HG03521 (cell line): ENCODE results near the gene NRXN3.

Experiments
- ATAC-seq: cut with Tn5 transposase; IDR thresholded peaks from one replicate; pipeline ENCODE4 v1.9.1; 2021; ENCODE audit warnings: mild to moderate bottlenecking, moderate library complexity; ENCODE audit not compliant: unreplicated experiment

The NRXN3 gene

DNA sequence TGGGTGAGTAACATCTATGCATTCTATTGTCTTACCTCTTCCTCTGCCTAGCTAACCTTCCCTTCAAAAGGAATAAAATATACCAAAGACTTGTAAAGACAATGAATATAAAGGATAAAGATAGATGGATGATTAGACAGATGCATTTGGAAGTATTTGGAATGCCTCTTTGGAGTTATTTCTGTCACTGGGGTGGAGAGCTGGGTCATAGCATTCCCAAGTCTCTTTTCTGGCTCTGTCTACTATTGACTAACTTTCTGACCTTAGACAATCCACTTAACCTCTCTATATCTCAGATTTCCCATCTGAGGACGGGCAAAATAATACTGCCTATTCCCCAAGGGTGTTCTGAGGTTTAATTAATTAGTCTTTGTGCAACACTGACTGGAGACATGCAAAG is 1523.8 kb downstream of the NRXN3 start:
- no peak for ATAC-seq

GRCh38 chr14:79695307-79695706 is 1525.1 kb downstream of the NRXN3 start:
- no peak for ATAC-seq

DNA sequence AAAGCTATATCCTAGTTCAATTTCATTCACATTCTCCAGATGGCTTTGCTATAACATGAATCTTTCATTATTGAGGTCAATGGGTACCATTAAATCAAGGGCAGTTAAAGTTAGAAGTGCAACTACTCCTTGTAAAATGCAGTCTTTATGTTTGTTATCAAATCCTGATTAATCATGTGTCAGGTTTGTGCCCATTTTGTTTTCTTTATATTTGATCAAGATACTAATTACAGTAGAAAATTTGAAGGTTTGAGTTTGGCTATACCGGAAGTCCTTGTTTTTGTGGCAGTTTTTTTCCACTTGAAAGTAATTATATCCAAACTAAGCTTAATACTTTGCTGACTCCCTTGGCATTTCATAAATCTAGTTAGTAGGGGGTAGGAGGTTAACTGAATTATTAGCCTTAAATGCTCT is 1528.1 kb downstream of the NRXN3 start:
- no peak for ATAC-seq

DNA sequence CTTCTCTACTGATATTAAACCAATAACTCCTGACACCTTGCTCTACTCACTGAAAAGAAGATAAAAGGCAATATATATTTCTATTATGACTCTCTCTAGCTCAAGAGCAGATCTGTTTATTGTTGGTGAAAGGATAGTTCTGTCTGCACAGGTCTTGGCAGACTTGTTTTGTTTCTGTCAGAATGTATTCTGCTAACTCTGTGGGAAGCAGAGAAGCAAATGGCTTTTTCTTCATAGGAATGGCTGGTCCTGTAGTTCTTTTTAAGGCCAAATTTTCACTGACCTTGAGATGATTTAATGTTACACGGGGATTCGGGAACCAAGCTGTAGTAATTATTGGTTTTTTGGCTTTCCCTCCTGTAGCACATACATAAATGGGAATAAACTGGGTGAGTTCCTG is 1529.0 kb downstream of the NRXN3 start:
- ATAC-seq = no peak

GRCh38 chr14:79701371-79701770 is 1531.2 kb downstream of the NRXN3 start:
- ATAC-seq = no peak

DNA sequence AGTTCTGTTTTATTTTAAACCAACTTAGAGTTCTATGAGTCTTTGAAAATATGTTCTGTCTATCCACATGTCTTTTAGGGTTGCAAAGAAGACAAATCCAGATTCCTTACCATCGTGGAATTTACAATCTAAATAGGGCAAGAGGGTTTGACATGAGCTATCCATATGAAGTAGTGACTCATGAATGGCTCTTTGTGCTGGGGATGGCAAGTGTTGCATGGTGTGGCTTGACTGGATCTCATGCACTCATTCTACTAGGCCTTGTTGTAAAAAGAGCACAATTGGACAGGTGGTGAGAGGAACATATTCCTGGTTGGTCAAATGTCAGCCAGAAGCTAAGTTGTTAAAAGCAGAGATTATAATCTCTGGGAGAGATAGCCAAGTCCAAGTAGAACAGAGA is 1532.0 kb downstream of the NRXN3 start:
- ATAC-seq = no peak

- ATAC-seq = no peak
Observed at GRCh38 chr14:79703209-79703608, 1533.0 kb downstream of the NRXN3 start.

DNA sequence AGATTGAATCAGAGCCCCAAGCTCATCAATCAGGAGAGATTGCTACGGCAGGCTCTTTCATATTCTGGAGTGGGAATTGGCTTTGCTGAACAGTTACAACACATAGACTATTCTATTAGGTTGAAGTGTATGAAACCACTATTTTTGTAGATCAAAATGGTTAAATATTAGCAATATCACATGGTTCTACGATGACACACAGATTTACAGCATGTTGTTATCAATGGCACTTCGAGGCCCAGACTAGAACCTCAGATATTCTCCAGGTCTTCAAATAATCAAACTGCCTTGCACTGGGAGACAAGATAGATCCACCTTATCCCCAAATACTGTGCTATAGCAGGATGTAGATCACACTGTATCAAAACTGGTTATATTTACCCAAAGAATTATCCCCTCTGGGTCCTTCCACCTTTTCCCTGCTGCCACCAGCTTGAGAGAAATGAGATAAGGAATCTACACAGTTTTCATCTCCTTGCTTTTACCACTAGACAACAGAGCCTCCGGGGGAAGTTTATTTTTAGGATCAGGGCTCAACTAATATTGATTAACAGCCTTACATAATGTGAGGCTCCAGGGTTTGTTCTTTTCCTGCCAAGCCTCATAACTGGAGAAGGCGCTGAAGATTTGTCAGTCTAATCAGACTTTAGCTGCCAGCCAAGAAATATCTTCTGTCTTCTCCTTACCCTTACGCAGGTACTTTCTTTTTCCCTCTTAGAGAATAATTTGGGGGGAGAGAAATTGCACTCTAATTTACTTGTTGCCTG is 1534.1 kb downstream of the NRXN3 start:
- ATAC-seq = no peak

DNA sequence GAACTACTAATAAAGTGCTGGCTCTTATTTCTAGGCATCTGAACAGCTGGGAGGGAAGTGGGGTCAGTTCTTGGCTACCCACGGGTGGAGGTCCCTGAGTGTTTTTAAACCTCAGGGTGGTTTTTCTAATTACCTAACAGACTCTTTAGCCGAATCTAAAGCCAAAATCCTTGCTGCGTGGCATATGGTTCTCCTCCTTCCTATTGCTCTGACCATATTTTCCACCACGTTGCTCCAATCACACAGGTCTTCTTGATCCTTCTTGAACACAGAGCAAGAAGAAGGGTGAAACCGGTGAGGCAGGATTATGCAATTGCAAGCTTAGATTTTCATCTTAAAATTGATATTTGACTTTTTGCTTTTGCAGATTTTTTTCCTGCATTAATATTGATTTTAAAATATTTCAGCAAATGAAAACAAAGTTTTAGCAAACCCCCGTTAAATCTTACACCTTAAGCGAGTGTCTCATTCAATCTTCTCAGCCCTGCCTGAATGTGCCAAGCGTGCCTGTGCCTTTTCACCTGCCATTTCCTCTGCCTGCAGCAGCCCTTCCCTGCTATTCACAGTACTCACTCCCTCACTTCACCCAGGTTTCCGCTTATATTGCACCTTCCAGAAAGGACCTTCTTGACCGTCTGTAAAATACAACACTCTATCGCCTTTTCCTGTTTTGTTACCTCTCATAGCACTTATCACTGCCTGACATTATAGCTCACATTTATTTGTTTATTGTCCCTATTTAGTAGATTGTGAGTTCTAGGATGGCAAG is 1535.1 kb downstream of the NRXN3 start:
- ATAC-seq = no peak

DNA sequence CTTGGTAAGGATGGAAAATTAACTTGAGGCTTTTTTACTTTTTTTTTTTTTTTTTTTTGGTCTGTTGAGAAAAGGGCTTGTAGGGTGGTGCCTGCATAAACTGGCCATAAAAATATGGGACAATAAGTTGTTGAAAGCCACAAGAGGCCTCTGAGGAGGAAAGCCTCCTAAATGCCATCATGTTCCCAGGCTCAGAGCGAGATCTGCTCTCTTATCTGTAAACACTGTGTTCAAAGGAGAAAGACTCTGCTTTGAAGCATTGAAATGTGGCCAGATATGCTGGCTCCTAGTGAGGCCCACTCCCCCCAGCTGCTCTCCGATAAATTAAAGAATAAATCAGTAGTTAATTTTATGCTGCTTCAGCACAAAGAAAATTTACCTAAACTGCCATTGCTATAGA is 1536.2 kb downstream of the NRXN3 start:
- ATAC-seq = no peak

DNA sequence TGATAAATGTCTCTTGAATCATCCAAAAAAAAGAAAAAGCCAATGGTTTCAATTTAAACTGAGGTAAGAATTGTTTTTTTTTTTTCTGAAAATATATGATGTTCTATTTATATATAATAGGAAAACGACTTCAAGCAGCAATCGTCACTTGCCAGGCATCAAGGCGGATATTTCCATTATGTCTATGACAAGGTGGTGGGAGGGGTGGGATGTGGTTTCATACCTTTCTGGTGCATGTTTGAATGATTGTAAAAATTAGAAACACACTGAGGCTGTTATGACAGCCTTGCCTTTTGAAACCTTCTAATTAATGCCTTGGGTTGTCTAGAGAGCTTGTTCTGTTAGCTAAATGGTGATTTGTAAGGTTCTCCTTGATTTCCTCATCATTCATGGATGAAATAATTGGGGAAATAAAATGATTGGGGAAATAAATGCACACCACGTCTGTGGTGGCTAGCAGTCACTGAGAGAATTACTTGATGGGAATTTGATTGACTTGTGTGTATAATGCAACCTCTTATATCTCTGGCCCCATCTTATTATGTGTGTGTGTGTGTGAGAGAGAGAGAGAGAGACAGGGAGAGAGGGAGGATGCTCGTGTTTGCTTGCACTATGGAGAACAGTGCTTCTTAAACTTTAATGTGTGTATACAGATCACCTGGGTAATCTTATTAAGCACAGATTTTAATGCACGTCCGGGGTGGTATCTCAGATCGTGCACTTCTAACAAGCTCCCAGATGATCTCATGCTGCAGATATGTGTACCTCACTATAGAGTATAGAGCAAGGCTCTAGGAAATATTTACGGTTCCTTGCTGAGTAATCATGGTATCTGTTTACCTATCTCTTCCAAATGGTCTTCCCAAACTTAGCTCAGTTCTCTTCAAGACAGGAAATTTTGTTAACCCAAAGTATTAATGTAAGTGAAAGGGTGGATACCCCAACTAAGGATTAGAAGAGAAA is 1538.5 kb downstream of the NRXN3 start:
- no peak for ATAC-seq

GRCh38 chr14:79709573-79709972 is 1539.4 kb downstream of the NRXN3 start:
- ATAC-seq = no peak

- no peak for ATAC-seq
Observed at GRCh38 chr14:79712302-79712950, 1542.3 kb downstream of the NRXN3 start.

- ATAC-seq = no peak
Observed at GRCh38 chr14:79721399-79722084, 1551.4 kb downstream of the NRXN3 start.

DNA sequence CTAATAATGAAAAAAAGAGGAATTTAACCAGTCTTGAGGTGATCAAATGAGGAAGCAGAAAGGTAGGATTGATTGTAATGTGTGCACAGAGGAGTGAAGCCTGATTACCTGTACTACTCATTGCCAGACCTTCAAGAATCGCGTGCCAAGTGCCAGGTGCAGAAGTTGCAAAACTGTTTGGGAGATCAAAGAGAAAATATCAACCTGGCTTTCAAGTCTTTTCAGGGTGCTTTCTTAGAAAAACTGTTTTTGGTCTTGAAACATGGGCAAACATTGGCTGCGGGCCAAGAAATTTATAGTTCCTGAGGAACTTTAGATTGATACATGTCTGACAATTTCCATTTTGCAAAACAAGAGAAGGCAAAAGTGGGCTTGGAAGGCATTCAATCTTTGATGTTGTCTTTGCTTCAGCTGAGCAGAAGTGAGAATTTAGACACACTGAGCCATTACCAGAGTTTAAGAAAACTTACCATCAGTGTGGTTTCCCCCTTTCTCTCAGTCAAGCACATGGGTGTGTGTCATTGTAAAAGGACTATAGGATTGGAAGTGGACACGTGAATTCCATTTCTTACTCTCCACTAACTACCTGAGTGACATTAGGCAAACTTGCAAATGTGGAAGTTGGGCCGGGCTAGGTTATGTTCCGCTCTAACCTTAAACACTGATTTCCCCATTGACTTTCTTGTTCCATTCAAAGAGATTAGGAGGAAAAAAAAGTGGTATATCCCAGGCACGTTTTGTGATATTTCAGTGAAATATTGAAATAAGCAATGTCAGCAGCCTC is 1555.0 kb downstream of the NRXN3 start:
- ATAC-seq = no peak

DNA sequence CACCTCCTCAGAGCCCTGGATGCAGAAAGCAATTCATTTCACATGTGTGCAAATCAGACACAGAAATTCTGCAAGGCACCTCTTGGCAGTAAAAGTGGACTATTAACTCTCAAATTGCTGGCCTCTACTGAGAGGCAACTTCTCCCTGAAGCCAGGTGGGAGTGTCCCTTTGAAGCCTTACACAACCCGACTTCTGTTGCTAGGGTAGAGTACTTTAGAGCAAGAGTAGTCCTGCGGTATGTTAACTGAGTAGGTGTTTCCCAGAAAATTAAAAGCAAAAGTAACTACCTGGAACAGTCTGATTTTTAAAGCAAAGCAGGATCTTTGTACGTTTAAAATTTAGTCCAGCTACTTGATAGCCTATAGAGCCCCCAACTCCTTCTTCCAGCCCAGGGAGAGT is 1557.7 kb downstream of the NRXN3 start:
- ATAC-seq = no peak

DNA sequence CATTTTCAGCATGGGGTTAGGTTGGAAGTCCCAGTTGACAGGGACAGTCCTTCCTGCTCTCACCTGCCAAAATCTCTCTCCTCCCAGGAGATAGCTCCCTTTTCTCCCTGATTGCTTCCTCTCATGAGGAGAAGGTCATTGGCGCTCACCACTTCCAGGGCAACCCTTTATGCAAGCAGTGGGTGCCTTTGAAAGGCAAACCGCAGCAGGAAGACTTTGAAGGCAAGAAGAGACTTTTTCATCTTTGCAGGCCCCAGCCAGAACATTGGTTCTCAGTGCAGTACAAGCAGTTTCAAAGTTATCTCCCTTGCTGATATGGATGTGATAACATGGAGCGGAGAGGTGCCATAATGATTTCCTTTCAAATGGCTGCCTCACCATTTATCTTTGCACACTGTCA is 1558.2 kb downstream of the NRXN3 start:
- no peak for ATAC-seq

DNA sequence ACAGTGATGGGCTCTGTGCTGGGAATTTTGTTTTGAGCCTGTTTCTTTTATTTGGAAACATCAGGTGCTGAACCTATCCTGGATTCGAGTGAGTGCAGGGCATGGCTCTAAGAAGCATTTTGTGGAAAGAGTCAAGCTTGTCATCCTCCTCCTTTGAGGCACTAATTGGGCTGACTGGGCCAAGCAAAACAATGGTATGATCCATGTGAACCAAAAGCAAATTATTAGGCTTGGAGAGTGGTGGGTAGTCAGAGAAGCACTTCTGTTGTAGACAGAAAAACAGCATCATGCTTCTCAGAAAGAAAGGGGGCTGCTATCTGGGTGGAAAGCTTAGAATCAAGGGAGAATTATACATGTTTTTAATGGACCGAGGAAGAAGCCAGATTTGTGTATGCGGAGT is 1559.6 kb downstream of the NRXN3 start:
- no peak for ATAC-seq

DNA sequence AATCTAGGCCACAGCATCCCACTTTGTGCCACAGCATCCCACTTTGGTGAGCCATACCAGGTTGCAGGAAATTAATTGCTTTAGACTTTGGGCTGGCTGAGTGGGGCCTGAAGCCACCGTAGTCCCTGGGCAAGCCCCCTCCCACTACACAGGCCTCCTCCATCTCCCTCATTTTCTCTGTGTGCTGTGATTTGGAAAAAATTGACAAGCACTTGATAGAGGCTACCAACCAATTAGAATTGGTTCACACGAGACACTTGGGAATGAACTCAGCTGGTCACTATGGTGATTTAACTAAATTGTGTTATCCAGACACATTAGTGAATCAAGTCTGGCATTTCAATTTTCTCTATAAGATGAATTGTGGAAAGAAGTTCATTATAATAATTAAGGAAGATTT is 1560.0 kb downstream of the NRXN3 start:
- ATAC-seq = no peak
